BE2C (cell line): ENCODE data around the gene CAMKMT.

ENCODE experiments used
- DNase-seq: peaks from one replicate; pipeline ENCODE4 v3.0.0-alpha.2; 2020
- H3K27me3 ChIP-seq: fragments of 250-450 bp; sonication (Bioruptor Pico); 2 replicates; pipeline ENCODE4 v1.5.1; 2020; ENCODE audit warnings: mild to moderate bottlenecking
- H3K36me3 ChIP-seq: fragments of 250-450 bp; sonication (Bioruptor Pico); 2 replicates; pipeline ENCODE4 v1.5.1; 2020; ENCODE audit warnings: mild to moderate bottlenecking
- H3K4me1 ChIP-seq: fragments of 250-450 bp; sonication (Bioruptor Pico); 2 replicates; pipeline ENCODE4 v1.5.1; 2020
- H3K4me3 ChIP-seq: 2 replicates; pipeline ENCODE4 v1.5.1; 2011; ENCODE audit warnings: low read depth, low read length
- H3K9me3 ChIP-seq: fragments of 250-450 bp; sonication (Bioruptor Pico); 2 replicates; pipeline ENCODE4 v1.5.1; 2020
- CTCF ChIP-seq: IDR thresholded peaks from 2 replicates; pipeline ENCODE4 v1.5.1; 2012; ENCODE audit warnings: mild to moderate bottlenecking, low read depth, low read length

CAMKMT gene

GRCh38 chr2:44424211-44424610 is 62.5 kb downstream of the CAMKMT start:
- H3K9me3 ChIP-seq, result no peaks in the 10 kb centered on the region
- H3K4me1 ChIP-seq, result no peaks in the 10 kb centered on the region
- no peak for TF ChIP-seq CTCF
- DNase-seq, result no peak
- H3K36me3 ChIP-seq, result no peaks in the 10 kb centered on the region
- H3K27me3 ChIP-seq, result no peaks in the 10 kb centered on the region
- no peak overlapping the region for H3K4me3 ChIP-seq

GRCh38 chr2:44429034-44429433 is 67.3 kb downstream of the CAMKMT start:
- no peak for DNase-seq

GRCh38 chr2:44430342-44430741 is 68.6 kb downstream of the CAMKMT start:
- Histone ChIP-seq H3K9me3 (no peaks in the 10 kb centered on the region), H3K36me3 (no peaks in the 10 kb centered on the region), H3K27me3 (no peaks in the 10 kb centered on the region), H3K4me3 (no peak overlapping the region), H3K4me1 (peaks cover 7% of the 10 kb centered on the region)
- no peak for DNase-seq
- TF ChIP-seq CTCF, result no peak

More at GRCh38 chr2:44429034-44429433, 67.3 kb downstream of the CAMKMT start:
- no peaks in the 10 kb centered on the region for H3K36me3 ChIP-seq
- no peak for TF ChIP-seq CTCF
- no peaks in the 10 kb centered on the region for H3K4me1 ChIP-seq
- H3K9me3 ChIP-seq, result no peaks in the 10 kb centered on the region
- no peak overlapping the region for H3K4me3 ChIP-seq
- no peaks in the 10 kb centered on the region for H3K27me3 ChIP-seq

- TF ChIP-seq CTCF, result no peak
- no peaks in the 10 kb centered on the region for H3K27me3 ChIP-seq
- no peak for DNase-seq
- H3K4me3 ChIP-seq, result no peak overlapping the region
- no peaks in the 10 kb centered on the region for H3K9me3 ChIP-seq
- no peaks in the 10 kb centered on the region for H3K36me3 ChIP-seq
- H3K4me1 ChIP-seq, result peaks cover 9% of the 10 kb centered on the region
Measured at GRCh38 chr2:44433895-44434294, 72.1 kb downstream of the CAMKMT start.

GRCh38 chr2:44441200-44441599 is 79.5 kb downstream of the CAMKMT start:
- no peak for DNase-seq
- Histone ChIP-seq H3K9me3 (no peaks in the 10 kb centered on the region), H3K4me1 (no peaks in the 10 kb centered on the region; the same call in 1 of the 2 replicates), H3K27me3 (no peaks in the 10 kb centered on the region), H3K4me3 (no peak overlapping the region), H3K36me3 (no peaks in the 10 kb centered on the region)
- no peak for TF ChIP-seq CTCF

GRCh38 chr2:44442019-44442418 is 80.3 kb downstream of the CAMKMT start:
- H3K4me1 ChIP-seq, result no peaks in the 10 kb centered on the region; the same call in 1 of the 2 replicates

More at GRCh38 chr2:44442019-44442418, 80.3 kb downstream of the CAMKMT start:
- DNase-seq, result no peak
- Histone ChIP-seq H3K9me3 (no peaks in the 10 kb centered on the region), H3K4me3 (no peak overlapping the region), H3K36me3 (no peaks in the 10 kb centered on the region), H3K27me3 (no peaks in the 10 kb centered on the region)
- no peak for TF ChIP-seq CTCF
